PC-3 (cell line): Measurements from ENCODE around the gene IQGAP3.

Experiments
- CTCF ChIP-seq: fragments of 300-600 bp; sonication (generic); conservative IDR thresholded peaks from 2 replicates; pipeline ENCODE4 v1.5.1; 2017; ENCODE audit warnings: antibody characterized with exemption, low read depth, mild to moderate bottlenecking, low read length
- EZH2 ChIP-seq: fragments of 300-600 bp; sonication (generic); IDR thresholded peaks from one replicate; pipeline ENCODE4 v1.6.1; 2017; ENCODE audit warnings: antibody characterized with exemption, mild to moderate bottlenecking, low read length; ENCODE audit not compliant: unreplicated experiment
- EZH2phosphoT487 ChIP-seq: fragments of 300-600 bp; sonication (generic); IDR thresholded peaks from 2 replicates; pipeline ENCODE4 v1.6.1; 2018; ENCODE audit warnings: mild to moderate bottlenecking, antibody characterized with exemption, low read length, borderline replicate concordance

- no peak for TF ChIP-seq CTCF
- no peak for TF ChIP-seq EZH2
- TF ChIP-seq EZH2phosphoT487: no peak
Measured at GRCh38 chr1:156493742-156494141, 78.6 kb downstream of the IQGAP3 start.
